ENCODE results near the gene ELOVL1. TPM values are rescaled to one million over a fixed set of nuclear protein-coding genes. Genes with fewer than 3 reads are reported as not detected.

The ELOVL1 gene
- total RNA-seq, 2 experiments from 2014 or later: 56.0 to 72.1 TPM

Small RNAs within 50 kb of the gene (microRNA-seq; reads per million reads assigned to microRNA genes)
- gene MIR6734 (ENCODE audit: borderline replicate concordance): 4.6 reads per million, percentile 12 among the genes with 10 or more reads in this experiment

Other genes starting within 250 kb of the ELOVL1 start
- gene EBNA1BP2, start 195.7 kb downstream of the ELOVL1 start, total RNA-seq: 100 to 1,000 TPM; 100 to 114 TPM
- gene CFAP57, start 195.7 kb downstream of the ELOVL1 start, total RNA-seq: under 1 TPM in 1 of 2 experiments, not detected in 1; 0.11 TPM
- not detected for gene TMEM125, start 98.0 kb downstream of the ELOVL1 start, total RNA-seq
- gene C1orf210, start 82.4 kb downstream of the ELOVL1 start, total RNA-seq: not detected
- gene TIE1, start 67.0 kb downstream of the ELOVL1 start, total RNA-seq: not detected
- not detected for gene MPL, start 30.2 kb downstream of the ELOVL1 start, total RNA-seq
- 100 to 1,000 TPM; 158 to 163 TPM for gene CDC20, start 9.0 kb downstream of the ELOVL1 start, total RNA-seq
- 10 to 100 TPM; 32.3 to 36.6 TPM for gene MED8, start 21.8 kb upstream of the ELOVL1 start, total RNA-seq
- 10 to 100 TPM; 33.6 to 36.3 TPM for gene SZT2, start 21.9 kb upstream of the ELOVL1 start, total RNA-seq
- gene HYI, start 85.9 kb upstream of the ELOVL1 start, total RNA-seq: 10 to 100 TPM; 10.8 to 13.5 TPM
- gene PTPRF, start 162.9 kb upstream of the ELOVL1 start, total RNA-seq: 1 to 10 TPM; 5.1 to 6.8 TPM